ENCODE data around the gene GABPA. TPM values are rescaled to one million over a fixed set of nuclear protein-coding genes. Genes with fewer than 3 reads are reported as not detected.
A peak's percentile ranks its signal among the peaks of the same experiment; 100 is the strongest.

GABPA gene
- total and polyA plus RNA-seq, 9 of the 15 experiments (the other 6 are each of a cell fraction or from before 2014, with no cell fraction given): 8.9 to 35.7 (median 22.8) TPM

GRCh38 chr21:25735646-25736597 is 1.1 kb downstream of the GABPA start (continued):
- TF ChIP-seq RREB1 (CRISPR knock-in tag; IDR thresholded peaks at IDR 0.05): no peak
- no peak for TF ChIP-seq CREB1 (IDR thresholded peaks at IDR 0.05)
- peak; percentile 4; the same call in 1 of the 2 replicates for TF ChIP-seq CREB1 (CRISPR knock-in tag; IDR thresholded peaks at IDR 0.05)
- TF ChIP-seq ZBTB11 (CRISPR knock-in tag; IDR thresholded peaks at IDR 0.05): peak in 1 of 3 experiments; percentile 76; a peak in 2 of 6 replicates
- 0 out of 2 replicates have a peak, but pooled peaks have one; percentile 21 for TF ChIP-seq HMBOX1 (IDR thresholded peaks at IDR 0.05)
- peak; percentile 6; the same call in 1 of the 2 replicates for TF ChIP-seq GTF2E2 (tag; IDR thresholded peaks at IDR 0.05)
- peak; percentile 79 for TF ChIP-seq TEAD2 (tag; IDR thresholded peaks at IDR 0.05)
- no peak for TF ChIP-seq ZNF184 (CRISPR knock-in tag; IDR thresholded peaks at IDR 0.05)
- peak; percentile 62; the same call in 1 of the 2 replicates for TF ChIP-seq SOX6 (IDR thresholded peaks at IDR 0.05)
- peak; percentile 71 for TF ChIP-seq CCNT2 (IDR thresholded peaks at IDR 0.05; ENCODE audit: borderline replicate concordance, extremely low read depth, insufficient read length, low read depth, low read length)
- TF ChIP-seq ILK (tag; IDR thresholded peaks at IDR 0.05; ENCODE audit: borderline replicate concordance, low read depth): no peak
- peak; percentile 42 for TF ChIP-seq SMARCE1 (IDR thresholded peaks at IDR 0.05)
- 0 out of 4 replicates have a peak, but pooled peaks of 1 of the 2 experiments have one; percentile 6 for TF ChIP-seq SIN3A (IDR thresholded peaks at IDR 0.05; ENCODE audit: borderline replicate concordance in 2 of 2, control insufficient read depth in 1 of 2, low read depth in 2 of 2, low read length in 2 of 2)
